Heart left ventricle (tissue), 13 donors: ENCODE data around the gene CXorf49B.
"Not testable (repeated sequence)": the region's sequence is repeated elsewhere in the genome, so short reads cannot be mapped to it uniquely, and the experiment has no call there.

Experiments used
- CTCF ChIP-seq, 12 donors: fragments of 200-600 bp; sonication (generic) in 4 of 12; IDR thresholded peaks; one replicate each; pipeline versions ENCODE4 v1.5.0 to v1.8.0; 2018 to 2022; ENCODE audit warnings: antibody characterized with exemption in 12 of 12, mild to moderate bottlenecking in 5 of 12
- POLR2A ChIP-seq, 2 donors: fragments of 450-650 bp; IDR thresholded peaks; one replicate each; pipeline ENCODE4 v1.6.1; 2017; ENCODE audit warnings: antibody characterized with exemption in 2 of 2, mild to moderate bottlenecking in 2 of 2, moderate library complexity in 2 of 2
- donor health status: ischemic (EF 13 %, LVEDD 7.1; RV severe dilation, severe dysfunction).
- donor health status: DM: no; HTN: yes; CAD: no.
- donor health status: DM: no; HTN: no; CAD: no.
- donor health status: ischemic (EF 25% LVEDD 6.9; RV normal size, moderate dysfunction).
- donor health status: ischemic (EF 25% LVEDD 5.7; RV mildly dilated, moderate dysfunction).
- donor health status: ischemic (EF 35%, LVEDD 5.7; RV mildly dilated, moderate dysfunction).
- donor health status: nonischemic (EF 11% LVEDD 7.7; RV severe dilation, severe dysfunction).
- donor health status: DM: yes; HTN: yes; CAD: no.
- donor health status: PGD.
- donor health status: ischemic (EF 29% LVEDD 5.4; RV normal size, mild dysfunction).
- donor health status: nonischemic (EF 23%, LVEDD 6.1; RV moderate dilation, normal function).

GRCh38 chrX:71783569-71784347 is 20.6 kb downstream of the CXorf49B start:
- TF ChIP-seq CTCF, POLR2A (IDR thresholded peaks at IDR 0.05): not testable (repeated sequence)
